ENCODE results near the gene PHGDH.

GRCh38 chr1:119779869-119780356 lies 68.2 kb downstream of the PHGDH start:
- TF ChIP-seq FOXK2 (IDR thresholded peaks at IDR 0.05) (no peak), NFRKB (IDR thresholded peaks at IDR 0.05) (no peak), FOXM1 (IDR thresholded peaks at IDR 0.05; ENCODE audit: borderline replicate concordance) (no peak), BHLHE40 (IDR thresholded peaks at IDR 0.05; ENCODE audit: borderline replicate concordance) (no peak), TARDBP (IDR thresholded peaks at IDR 0.05) (no peak), L3MBTL2 (conservative IDR thresholded peaks at IDR 0.05) (no peak), CTBP1 (IDR thresholded peaks at IDR 0.05; ENCODE audit: borderline replicate concordance) (no peak), PKNOX1 (IDR thresholded peaks at IDR 0.05) (no peak)
